ENCODE results near the gene CUL5.
"Not testable (repeated sequence)": the region's sequence is repeated elsewhere in the genome, so short reads cannot be mapped to it uniquely, and the experiment has no call there.

CUL5 gene

GRCh38 chr11:108025387-108026080, 16.8 kb downstream of the CUL5 start:
- Histone ChIP-seq H3K27me3 (ENCODE audit: control insufficient read depth, insufficient read depth, low read length) (no peaks in the 10 kb centered on the region), H3K4me1 (ENCODE audit: control insufficient read depth, insufficient read depth, low read length) (peaks cover 4% of the 10 kb centered on the region; the same call in 1 of the 2 replicates), H3K4me3 (ENCODE audit: low read depth, low read length) (no peak overlapping the region), H3K27ac (ENCODE audit: low read depth, low read length) (no peak overlapping the region), H3K9ac (ENCODE audit: low read depth, low read length) (no peak overlapping the region), H3K9me3 (ENCODE audit: control insufficient read depth, insufficient read depth, low read length) (no peaks in the 10 kb centered on the region), H3K36me3 (ENCODE audit: control insufficient read depth, insufficient read depth, low read length) (no peaks in the 10 kb centered on the region)

- Histone ChIP-seq H3K27ac (ENCODE audit: low read depth, low read length) (no peak overlapping the region), H3K4me1 (ENCODE audit: control insufficient read depth, insufficient read depth, low read length) (peaks cover 4% of the 10 kb centered on the region; the same call in 1 of the 2 replicates), H3K9me3 (ENCODE audit: control insufficient read depth, insufficient read depth, low read length) (no peaks in the 10 kb centered on the region), H3K9ac (ENCODE audit: low read depth, low read length) (no peak overlapping the region), H3K4me3 (ENCODE audit: low read depth, low read length) (no peak overlapping the region), H3K36me3 (ENCODE audit: control insufficient read depth, insufficient read depth, low read length) (no peaks in the 10 kb centered on the region; the same call in 1 of the 2 replicates), H3K27me3 (ENCODE audit: control insufficient read depth, insufficient read depth, low read length) (no peaks in the 10 kb centered on the region)
Measured at GRCh38 chr11:108027057-108027456, 18.4 kb downstream of the CUL5 start.

GRCh38 chr11:108028822-108029441, 20.2 kb downstream of the CUL5 start:
- H3K27ac ChIP-seq (ENCODE audit: low read depth, low read length), result peak overlapping the region; percentile 46
- not testable (repeated sequence) for H3K4me1 ChIP-seq (ENCODE audit: control insufficient read depth, insufficient read depth, low read length); H3K4me3 ChIP-seq (ENCODE audit: low read depth, low read length); H3K9me3 ChIP-seq (ENCODE audit: control insufficient read depth, insufficient read depth, low read length); H3K9ac ChIP-seq (ENCODE audit: low read depth, low read length); H3K27me3 ChIP-seq (ENCODE audit: control insufficient read depth, insufficient read depth, low read length); H3K36me3 ChIP-seq (ENCODE audit: control insufficient read depth, insufficient read depth, low read length)

- Histone ChIP-seq H3K36me3 (ENCODE audit: control insufficient read depth, insufficient read depth, low read length) (peaks cover 13% of the 10 kb centered on the region), H3K4me1 (ENCODE audit: control insufficient read depth, insufficient read depth, low read length) (peaks cover 10% of the 10 kb centered on the region)
- H3K27me3 ChIP-seq (ENCODE audit: control insufficient read depth, insufficient read depth, low read length); H3K4me3 ChIP-seq (ENCODE audit: low read depth, low read length); H3K9ac ChIP-seq (ENCODE audit: low read depth, low read length); H3K9me3 ChIP-seq (ENCODE audit: control insufficient read depth, insufficient read depth, low read length); H3K27ac ChIP-seq (ENCODE audit: low read depth, low read length): not testable (repeated sequence)
Measured at GRCh38 chr11:108031604-108032003, 22.9 kb downstream of the CUL5 start.

GRCh38 chr11:108032800-108033199, 24.1 kb downstream of the CUL5 start:
- Histone ChIP-seq H3K36me3 (ENCODE audit: control insufficient read depth, insufficient read depth, low read length) (peaks cover 23% of the 10 kb centered on the region), H3K9ac (ENCODE audit: low read depth, low read length) (no peak overlapping the region), H3K9me3 (ENCODE audit: control insufficient read depth, insufficient read depth, low read length) (no peaks in the 10 kb centered on the region), H3K27ac (ENCODE audit: low read depth, low read length) (no peak overlapping the region), H3K27me3 (ENCODE audit: control insufficient read depth, insufficient read depth, low read length) (no peaks in the 10 kb centered on the region), H3K4me1 (ENCODE audit: control insufficient read depth, insufficient read depth, low read length) (peaks cover 10% of the 10 kb centered on the region), H3K4me3 (ENCODE audit: low read depth, low read length) (no peak overlapping the region)

GRCh38 chr11:108034034-108034433, 25.3 kb downstream of the CUL5 start:
- Histone ChIP-seq H3K27me3 (ENCODE audit: control insufficient read depth, insufficient read depth, low read length) (no peaks in the 10 kb centered on the region), H3K27ac (ENCODE audit: low read depth, low read length) (no peak overlapping the region), H3K36me3 (ENCODE audit: control insufficient read depth, insufficient read depth, low read length) (peaks cover 26% of the 10 kb centered on the region), H3K9ac (ENCODE audit: low read depth, low read length) (no peak overlapping the region), H3K4me3 (ENCODE audit: low read depth, low read length) (no peak overlapping the region), H3K9me3 (ENCODE audit: control insufficient read depth, insufficient read depth, low read length) (no peaks in the 10 kb centered on the region), H3K4me1 (ENCODE audit: control insufficient read depth, insufficient read depth, low read length) (peaks cover 10% of the 10 kb centered on the region)

GRCh38 chr11:108034952-108035351, 26.3 kb downstream of the CUL5 start:
- Histone ChIP-seq H3K9me3 (ENCODE audit: control insufficient read depth, insufficient read depth, low read length) (no peaks in the 10 kb centered on the region), H3K4me3 (ENCODE audit: low read depth, low read length) (no peak overlapping the region), H3K36me3 (ENCODE audit: control insufficient read depth, insufficient read depth, low read length) (peaks cover 26% of the 10 kb centered on the region)

GRCh38 chr11:108035690-108036089, 27.0 kb downstream of the CUL5 start:
- no peaks in the 10 kb centered on the region for H3K27me3 ChIP-seq (ENCODE audit: control insufficient read depth, insufficient read depth, low read length)
- H3K27ac ChIP-seq (ENCODE audit: low read depth, low read length), result no peak overlapping the region
- H3K36me3 ChIP-seq (ENCODE audit: control insufficient read depth, insufficient read depth, low read length), result peaks cover 26% of the 10 kb centered on the region
- no peaks in the 10 kb centered on the region for H3K9me3 ChIP-seq (ENCODE audit: control insufficient read depth, insufficient read depth, low read length)
- H3K4me1 ChIP-seq (ENCODE audit: control insufficient read depth, insufficient read depth, low read length), result peaks cover 6% of the 10 kb centered on the region
- H3K9ac ChIP-seq (ENCODE audit: low read depth, low read length), result no peak overlapping the region
- no peak overlapping the region for H3K4me3 ChIP-seq (ENCODE audit: low read depth, low read length)

More at GRCh38 chr11:108034952-108035351, 26.3 kb downstream of the CUL5 start:
- Histone ChIP-seq H3K27ac (ENCODE audit: low read depth, low read length) (no peak overlapping the region), H3K4me1 (ENCODE audit: control insufficient read depth, insufficient read depth, low read length) (peaks cover 6% of the 10 kb centered on the region), H3K9ac (ENCODE audit: low read depth, low read length) (no peak overlapping the region), H3K27me3 (ENCODE audit: control insufficient read depth, insufficient read depth, low read length) (no peaks in the 10 kb centered on the region)

GRCh38 chr11:108037211-108037610, 28.5 kb downstream of the CUL5 start:
- no peak overlapping the region for H3K27ac ChIP-seq (ENCODE audit: low read depth, low read length)
- peaks cover 6% of the 10 kb centered on the region for H3K4me1 ChIP-seq (ENCODE audit: control insufficient read depth, insufficient read depth, low read length)
- H3K9ac ChIP-seq (ENCODE audit: low read depth, low read length), result no peak overlapping the region
- H3K36me3 ChIP-seq (ENCODE audit: control insufficient read depth, insufficient read depth, low read length), result peaks cover 26% of the 10 kb centered on the region
- no peaks in the 10 kb centered on the region for H3K9me3 ChIP-seq (ENCODE audit: control insufficient read depth, insufficient read depth, low read length)
- H3K27me3 ChIP-seq (ENCODE audit: control insufficient read depth, insufficient read depth, low read length), result no peaks in the 10 kb centered on the region
- no peak overlapping the region for H3K4me3 ChIP-seq (ENCODE audit: low read depth, low read length)

GRCh38 chr11:108037636-108038035, 28.9 kb downstream of the CUL5 start:
- H3K27me3 ChIP-seq (ENCODE audit: control insufficient read depth, insufficient read depth, low read length), result no peaks in the 10 kb centered on the region
- peaks cover 6% of the 10 kb centered on the region for H3K4me1 ChIP-seq (ENCODE audit: control insufficient read depth, insufficient read depth, low read length)
- no peak overlapping the region for H3K9ac ChIP-seq (ENCODE audit: low read depth, low read length)
- no peaks in the 10 kb centered on the region for H3K9me3 ChIP-seq (ENCODE audit: control insufficient read depth, insufficient read depth, low read length)
- H3K27ac ChIP-seq (ENCODE audit: low read depth, low read length), result no peak overlapping the region
- H3K4me3 ChIP-seq (ENCODE audit: low read depth, low read length), result no peak overlapping the region
- H3K36me3 ChIP-seq (ENCODE audit: control insufficient read depth, insufficient read depth, low read length), result peaks cover 26% of the 10 kb centered on the region

GRCh38 chr11:108048269-108048668, 39.6 kb downstream of the CUL5 start:
- Histone ChIP-seq H3K9me3 (ENCODE audit: control insufficient read depth, insufficient read depth, low read length) (no peaks in the 10 kb centered on the region), H3K36me3 (ENCODE audit: control insufficient read depth, insufficient read depth, low read length) (peaks cover 44% of the 10 kb centered on the region), H3K27me3 (ENCODE audit: control insufficient read depth, insufficient read depth, low read length) (no peaks in the 10 kb centered on the region), H3K27ac (ENCODE audit: low read depth, low read length) (no peak overlapping the region), H3K4me3 (ENCODE audit: low read depth, low read length) (no peak overlapping the region), H3K9ac (ENCODE audit: low read depth, low read length) (no peak overlapping the region), H3K4me1 (ENCODE audit: control insufficient read depth, insufficient read depth, low read length) (no peaks in the 10 kb centered on the region)
